Right lobe of liver (tissue), 4 donors: ENCODE results near the gene TSHR.

Source experiments
- POLR2A ChIP-seq: fragments of 450-650 bp; IDR thresholded peaks from one replicate; pipeline ENCODE4 v1.6.1; 2017; ENCODE audit warnings: antibody characterized with exemption, mild to moderate bottlenecking
- TF ChIP-seq, protein P1 (sequence below), 4 donors: fragments of 200-600 bp in 3 of 4; fragments of 450-650 bp in 1 of 4; IDR thresholded peaks; one replicate each; pipeline versions ENCODE4 v1.5.1 to v1.8.0; 2016 to 2022; ENCODE audit warnings: antibody characterized with exemption in 4 of 4, mild to moderate bottlenecking in 2 of 4
- donor health status: DM: no; HTN: no; CAD: no.
- donor health status: DM: no; HTN: no; CAD: no.
- donor health status: DM: no; HTN: yes; CAD: no.

DNA sequence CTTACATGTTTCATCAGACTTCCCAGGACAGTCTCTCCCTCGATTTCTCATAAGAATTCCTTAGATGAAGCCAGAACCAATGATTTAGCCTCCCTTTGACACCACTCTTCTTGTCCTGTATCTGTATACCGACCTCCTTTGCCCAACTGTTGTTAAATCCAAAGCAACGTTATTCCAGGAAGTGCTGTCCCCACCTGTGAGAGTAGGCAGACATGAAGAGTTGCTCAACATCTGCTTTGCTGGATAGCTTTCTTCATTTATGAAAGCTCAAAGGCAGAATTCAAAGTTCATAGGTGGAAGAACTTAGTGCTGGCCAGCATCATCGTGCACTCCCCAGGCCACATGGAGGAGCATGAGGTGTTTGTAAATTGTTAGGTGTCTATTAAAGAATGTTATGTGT is 209.8 kb downstream of the TSHR start:
- TF ChIP-seq, protein P1, sequence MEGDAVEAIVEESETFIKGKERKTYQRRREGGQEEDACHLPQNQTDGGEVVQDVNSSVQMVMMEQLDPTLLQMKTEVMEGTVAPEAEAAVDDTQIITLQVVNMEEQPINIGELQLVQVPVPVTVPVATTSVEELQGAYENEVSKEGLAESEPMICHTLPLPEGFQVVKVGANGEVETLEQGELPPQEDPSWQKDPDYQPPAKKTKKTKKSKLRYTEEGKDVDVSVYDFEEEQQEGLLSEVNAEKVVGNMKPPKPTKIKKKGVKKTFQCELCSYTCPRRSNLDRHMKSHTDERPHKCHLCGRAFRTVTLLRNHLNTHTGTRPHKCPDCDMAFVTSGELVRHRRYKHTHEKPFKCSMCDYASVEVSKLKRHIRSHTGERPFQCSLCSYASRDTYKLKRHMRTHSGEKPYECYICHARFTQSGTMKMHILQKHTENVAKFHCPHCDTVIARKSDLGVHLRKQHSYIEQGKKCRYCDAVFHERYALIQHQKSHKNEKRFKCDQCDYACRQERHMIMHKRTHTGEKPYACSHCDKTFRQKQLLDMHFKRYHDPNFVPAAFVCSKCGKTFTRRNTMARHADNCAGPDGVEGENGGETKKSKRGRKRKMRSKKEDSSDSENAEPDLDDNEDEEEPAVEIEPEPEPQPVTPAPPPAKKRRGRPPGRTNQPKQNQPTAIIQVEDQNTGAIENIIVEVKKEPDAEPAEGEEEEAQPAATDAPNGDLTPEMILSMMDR (IDR thresholded peaks at IDR 0.05) = peak in 1 of 4 donors; percentile 6
- peak; percentile 92 for TF ChIP-seq POLR2A
